ENCODE measurements around the gene HSPBP1. TPM values are rescaled to one million over a fixed set of nuclear protein-coding genes. Genes with fewer than 3 reads are reported as not detected.

HSPBP1 gene
- total and polyA plus RNA-seq, 7 donors, result 19.7 to 62.7 (median 30.5) TPM

- intact Hi-C loops (cut with DNase I), result no loop called here
- Histone ChIP-seq H3K36me3 (peaks cover 31 to 44% (median 35%) of the 10 kb centered on the region in 4 donors), H3K27me3 (no peaks in the 10 kb centered on the region), H3K27ac (no peak overlapping the region), H3K4me1 (peaks cover 0 to 39% (median 12%) of the 10 kb centered on the region in 4 donors), H3K4me3 (no peak overlapping the region), H3K9me3 (no peaks in the 10 kb centered on the region)
- WGBS, 2 donors, result 5 to 32% methylated on average over 10 of the region's 10 CpGs
- TF ChIP-seq EP300 (IDR thresholded peaks at IDR 0.05) (no peak), POLR2A (IDR thresholded peaks at IDR 0.05) (no peak), POLR2AphosphoS5 (IDR thresholded peaks at IDR 0.05) (no peak)
- TF ChIP-seq, protein P1, sequence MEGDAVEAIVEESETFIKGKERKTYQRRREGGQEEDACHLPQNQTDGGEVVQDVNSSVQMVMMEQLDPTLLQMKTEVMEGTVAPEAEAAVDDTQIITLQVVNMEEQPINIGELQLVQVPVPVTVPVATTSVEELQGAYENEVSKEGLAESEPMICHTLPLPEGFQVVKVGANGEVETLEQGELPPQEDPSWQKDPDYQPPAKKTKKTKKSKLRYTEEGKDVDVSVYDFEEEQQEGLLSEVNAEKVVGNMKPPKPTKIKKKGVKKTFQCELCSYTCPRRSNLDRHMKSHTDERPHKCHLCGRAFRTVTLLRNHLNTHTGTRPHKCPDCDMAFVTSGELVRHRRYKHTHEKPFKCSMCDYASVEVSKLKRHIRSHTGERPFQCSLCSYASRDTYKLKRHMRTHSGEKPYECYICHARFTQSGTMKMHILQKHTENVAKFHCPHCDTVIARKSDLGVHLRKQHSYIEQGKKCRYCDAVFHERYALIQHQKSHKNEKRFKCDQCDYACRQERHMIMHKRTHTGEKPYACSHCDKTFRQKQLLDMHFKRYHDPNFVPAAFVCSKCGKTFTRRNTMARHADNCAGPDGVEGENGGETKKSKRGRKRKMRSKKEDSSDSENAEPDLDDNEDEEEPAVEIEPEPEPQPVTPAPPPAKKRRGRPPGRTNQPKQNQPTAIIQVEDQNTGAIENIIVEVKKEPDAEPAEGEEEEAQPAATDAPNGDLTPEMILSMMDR (IDR thresholded peaks at IDR 0.05), result no peak
- no peak for DNase-seq
These were observed 32.2 kb downstream of the HSPBP1 start for GRCh38 chr19:55247621-55248099.

- H3K9me3 ChIP-seq, result no peaks in the 10 kb centered on the region
- TF ChIP-seq, protein P1 (IDR thresholded peaks at IDR 0.05), result no peak
- TF ChIP-seq EP300 (IDR thresholded peaks at IDR 0.05), result no peak
- TF ChIP-seq POLR2AphosphoS5 (IDR thresholded peaks at IDR 0.05), result no peak
- no peak for TF ChIP-seq POLR2A (IDR thresholded peaks at IDR 0.05)
- H3K4me3 ChIP-seq, result no peak overlapping the region
- no peak for DNase-seq
- no peaks in the 10 kb centered on the region for H3K27me3 ChIP-seq
- peaks cover 31 to 53% (median 44%) of the 10 kb centered on the region in 4 donors for H3K36me3 ChIP-seq
- intact Hi-C loops (cut with DNase I), result no loop called here
- 90 to 92% methylated on average over 40 of the region's 40 CpGs for WGBS, 2 donors
- H3K4me1 ChIP-seq, result peaks cover 0 to 30% (median 12%) of the 10 kb centered on the region in 4 donors
- no peak overlapping the region for H3K27ac ChIP-seq
These were observed 33.2 kb downstream of the HSPBP1 start for GRCh38 chr19:55246462-55247451.

DNA sequence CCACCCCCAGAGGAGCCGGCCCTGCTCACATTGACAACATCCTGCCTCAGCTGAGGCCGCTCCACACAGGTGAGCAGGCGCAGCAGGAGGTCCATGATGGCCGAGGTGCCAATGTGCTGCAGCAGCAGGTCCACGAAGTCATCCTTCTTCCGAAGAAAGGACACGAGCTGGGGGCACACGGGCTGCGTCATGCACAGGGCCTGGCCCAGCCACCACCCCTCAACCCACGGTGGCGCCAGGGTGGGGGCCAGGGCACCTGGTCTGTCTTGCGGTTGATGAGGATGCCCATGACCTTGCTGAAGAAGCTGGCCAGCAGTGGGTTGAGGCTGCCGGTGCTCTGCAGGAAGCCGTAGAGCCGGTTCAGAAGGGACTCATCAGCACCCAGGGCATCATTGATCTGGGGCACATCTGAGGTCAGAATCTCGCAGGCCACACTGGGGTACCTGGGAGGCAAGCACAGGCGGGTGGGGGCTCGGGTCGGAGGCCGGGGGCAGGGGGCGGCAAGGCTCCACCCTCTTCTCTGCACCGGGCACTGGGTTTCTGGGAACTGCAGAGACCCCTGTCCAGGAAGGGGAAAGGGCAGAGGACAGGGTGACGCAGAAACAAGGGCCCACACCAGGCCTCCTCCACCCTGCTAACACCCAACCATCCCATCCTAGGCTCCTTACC lies 34.5 kb downstream of the HSPBP1 start:
- H3K27ac ChIP-seq, result no peak overlapping the region
- H3K9me3 ChIP-seq, result no peaks in the 10 kb centered on the region
- no peaks in the 10 kb centered on the region for H3K27me3 ChIP-seq
- no peak for TF ChIP-seq POLR2A (IDR thresholded peaks at IDR 0.05)
- TF ChIP-seq POLR2AphosphoS5 (IDR thresholded peaks at IDR 0.05), result no peak
- TF ChIP-seq, protein P1 (IDR thresholded peaks at IDR 0.05), result no peak
- TF ChIP-seq EP300 (IDR thresholded peaks at IDR 0.05), result no peak
- peaks cover 35 to 67% (median 57%) of the 10 kb centered on the region in 4 donors for H3K36me3 ChIP-seq
- H3K4me1 ChIP-seq, result peaks cover 0 to 20% (median 12%) of the 10 kb centered on the region in 4 donors
- DNase-seq, result no peak
- intact Hi-C loops (cut with DNase I), result no loop called here
- 94 to 95% methylated on average over 23 of the region's 23 CpGs for WGBS, 2 donors
- H3K4me3 ChIP-seq, result no peak overlapping the region

- Histone ChIP-seq H3K27ac (no peak overlapping the region), H3K36me3 (peaks cover 46 to 79% (median 68%) of the 10 kb centered on the region in 4 donors), H3K9me3 (no peaks in the 10 kb centered on the region), H3K27me3 (no peaks in the 10 kb centered on the region), H3K4me3 (no peak overlapping the region), H3K4me1 (peaks cover 0 to 20% (median 12%) of the 10 kb centered on the region in 4 donors)
- TF ChIP-seq POLR2AphosphoS5 (IDR thresholded peaks at IDR 0.05) (no peak), POLR2A (IDR thresholded peaks at IDR 0.05) (no peak), EP300 (IDR thresholded peaks at IDR 0.05) (no peak)
- TF ChIP-seq, protein P1 (IDR thresholded peaks at IDR 0.05), result no peak
- intact Hi-C loops (cut with DNase I), result no loop called here
- no peak for DNase-seq
- 92 to 94% methylated on average over 12 of the region's 12 CpGs for WGBS, 2 donors
These were observed 35.8 kb downstream of the HSPBP1 start for GRCh38 chr19:55244004-55244680.
